Activated T-cell treated with anti-CD3 and anti-CD28 coated beads, Interleukin-2, amount 50 U/mL, for 48 hours (primary cell): ENCODE results near the gene CFAP65.

Experiments
- DNase-seq, 2 experiments: peaks; one replicate each; pipeline ENCODE4 v3.0.0-alpha.2; 2020

Gene CFAP65

DNA sequence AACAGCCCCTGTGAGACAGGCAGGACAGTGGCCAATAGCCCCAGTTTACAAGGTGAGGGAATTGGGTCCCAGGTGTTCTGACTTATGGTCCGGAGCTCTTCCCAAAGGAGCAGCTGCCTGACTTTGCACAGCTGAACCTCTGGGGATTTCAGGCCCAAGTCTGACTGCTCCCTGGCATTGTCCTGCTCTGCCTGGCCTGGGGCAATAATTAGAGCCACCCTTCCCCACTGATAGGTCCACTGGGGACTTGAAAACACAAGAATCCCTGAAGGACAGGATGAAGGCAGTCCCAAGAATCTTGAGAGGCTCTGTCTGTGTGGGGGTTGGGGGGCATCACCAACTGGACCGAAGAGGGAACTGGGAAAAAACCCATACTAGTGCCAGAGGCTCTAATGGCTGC is 52.7 kb downstream of the CFAP65 start:
- DNase-seq: no peak

DNA sequence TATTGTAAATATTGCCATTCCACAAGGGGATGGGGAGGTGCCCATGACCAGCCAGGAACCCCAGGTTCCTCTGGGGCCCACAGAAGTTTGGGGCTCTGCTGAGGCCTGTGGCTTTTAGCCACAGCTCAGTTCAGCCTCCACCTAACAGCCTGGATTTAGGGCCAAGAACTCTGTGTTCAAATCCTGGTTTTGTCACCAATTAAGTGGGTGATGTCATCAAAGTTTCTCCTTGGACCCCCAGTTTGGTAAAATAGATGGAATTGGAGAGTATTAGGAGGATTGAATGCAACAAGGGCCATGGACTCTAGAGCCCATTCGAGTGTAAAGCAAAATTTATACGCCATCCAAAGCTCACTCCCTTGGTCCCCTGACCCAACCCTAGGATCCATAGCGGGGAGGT is 53.2 kb downstream of the CFAP65 start:
- DNase-seq: no peak

DNA sequence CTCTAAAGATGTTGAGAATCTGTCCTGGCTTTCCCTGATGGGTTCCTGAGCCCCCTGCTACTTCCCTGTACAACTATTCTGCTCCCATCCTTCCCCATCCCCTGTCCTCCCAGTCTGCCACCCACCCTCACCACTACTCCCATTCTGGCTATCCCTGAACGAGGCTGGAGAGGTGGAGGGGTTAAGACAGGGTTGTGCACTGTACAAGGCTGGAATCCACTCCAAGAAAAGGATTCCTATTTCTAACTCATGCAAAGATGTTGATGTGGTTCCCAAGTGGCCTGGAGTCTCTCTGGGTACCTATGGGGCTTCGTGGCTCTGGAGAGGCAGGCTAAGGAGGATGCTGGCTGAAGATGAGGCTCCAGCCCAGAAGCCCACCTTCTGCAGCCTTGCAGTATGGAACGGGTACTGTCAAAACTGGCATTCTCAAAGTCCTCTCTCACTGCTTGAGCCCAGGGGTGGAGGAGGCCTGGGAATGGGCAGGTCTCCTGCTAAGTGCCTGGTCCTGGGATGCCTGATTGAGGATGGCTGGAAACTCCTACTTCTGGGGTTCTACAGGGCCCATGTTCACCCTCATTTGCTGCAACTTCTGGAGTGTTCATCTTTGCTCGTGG is 55.1 kb downstream of the CFAP65 start:
- DNase-seq: no peak

DNA sequence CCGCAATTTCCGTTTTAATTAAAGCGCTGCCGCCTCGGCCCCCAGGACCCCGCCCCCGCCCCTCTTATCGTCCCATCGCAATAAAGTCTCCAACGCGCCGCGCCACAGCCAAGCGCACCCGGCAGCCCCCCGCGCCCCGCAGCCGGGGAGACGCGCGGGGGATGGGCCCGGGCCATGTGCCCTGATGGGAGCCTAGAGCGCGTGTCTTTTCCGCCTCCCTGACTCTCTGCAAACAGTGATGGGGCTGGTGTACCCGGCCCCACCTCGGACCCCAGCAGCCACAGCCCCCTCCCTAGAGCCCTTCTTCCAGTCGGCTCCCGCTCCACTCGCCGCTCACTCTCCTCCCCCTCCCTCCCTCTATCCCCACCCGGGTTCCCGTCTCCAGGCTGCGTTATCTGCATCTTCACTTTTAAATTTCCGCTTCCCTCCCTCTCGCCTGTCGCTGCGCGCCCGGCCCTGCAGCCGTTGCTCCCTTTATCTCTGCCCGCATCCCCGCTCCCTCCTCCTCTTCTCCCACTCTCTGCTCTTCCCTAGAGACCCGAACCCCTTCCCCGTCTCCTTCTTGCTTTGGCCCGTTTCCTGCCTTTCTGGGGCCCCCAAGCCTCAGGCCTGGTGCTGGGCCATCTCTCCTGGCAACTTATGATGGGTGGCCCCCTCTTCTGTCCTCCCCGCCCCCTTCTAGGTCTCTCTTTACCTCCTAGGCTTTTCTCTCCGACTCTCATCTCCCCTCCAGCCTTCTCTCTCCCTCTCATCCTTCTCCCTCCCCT is 55.8 kb downstream of the CFAP65 start:
- no peak for DNase-seq

DNA sequence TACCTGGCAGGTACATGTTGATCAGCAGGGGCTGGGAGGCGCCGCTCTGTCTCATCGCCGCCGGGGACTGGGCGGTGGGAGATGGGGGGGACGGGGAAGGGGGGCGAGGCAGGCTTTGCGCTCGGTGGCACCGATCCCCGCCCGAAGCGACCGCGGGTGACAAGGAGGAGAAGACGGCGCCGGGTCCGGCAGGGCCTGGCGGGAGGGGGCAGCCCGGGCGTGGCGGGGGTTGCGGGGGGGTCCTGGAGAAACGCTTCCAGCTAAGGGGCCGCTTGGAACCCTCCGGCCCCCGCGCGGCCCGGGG is 56.3 kb downstream of the CFAP65 start, which contains the start of gene FEV:
TSS of gene FEV (minus strand) at position 164 of the 304 bp plus-strand sequence. CDS start at position 55, 109 bp downstream.
- DNase-seq: no peak

DNA sequence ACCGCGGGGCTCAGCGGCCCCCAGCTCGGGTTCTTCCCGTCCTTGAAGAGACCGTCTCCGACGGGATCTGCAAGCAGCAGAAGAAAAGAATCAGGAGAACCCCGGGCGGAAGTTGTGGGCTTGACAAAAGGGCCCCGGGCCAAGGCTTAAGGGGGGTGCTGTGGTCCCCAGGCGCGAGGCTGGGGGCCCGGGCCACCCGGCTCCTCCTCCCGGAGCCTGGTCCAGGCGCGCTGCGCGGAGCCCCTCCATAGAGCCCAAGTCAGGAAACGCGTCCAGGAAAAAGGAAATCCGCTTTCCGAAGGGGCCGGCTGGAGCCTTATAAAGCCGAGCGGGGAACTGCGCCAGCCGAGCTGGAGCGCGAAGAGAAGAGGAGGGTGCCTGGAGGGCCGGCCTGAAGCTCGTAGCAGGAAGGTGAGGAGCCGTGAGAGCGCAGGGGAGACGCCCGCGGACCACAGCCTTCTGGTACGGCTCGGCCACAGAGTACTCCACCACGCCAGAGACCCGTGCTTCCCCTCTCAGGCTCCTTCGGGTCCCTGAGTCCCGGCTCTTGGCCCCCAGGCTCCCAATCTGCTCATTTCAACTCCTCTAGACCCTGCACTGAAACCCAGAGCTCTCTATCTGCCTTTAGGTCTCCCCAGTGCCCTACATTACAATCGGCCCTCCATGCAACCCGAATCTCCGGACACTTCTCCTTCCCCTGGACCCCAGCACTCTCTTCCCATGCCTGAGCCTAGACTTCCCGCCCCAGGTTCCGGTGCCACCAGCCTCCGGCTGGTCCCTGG is 56.9 kb downstream of the CFAP65 start:
- peak in 1 of 2 experiments; percentile 35 for DNase-seq

DNA sequence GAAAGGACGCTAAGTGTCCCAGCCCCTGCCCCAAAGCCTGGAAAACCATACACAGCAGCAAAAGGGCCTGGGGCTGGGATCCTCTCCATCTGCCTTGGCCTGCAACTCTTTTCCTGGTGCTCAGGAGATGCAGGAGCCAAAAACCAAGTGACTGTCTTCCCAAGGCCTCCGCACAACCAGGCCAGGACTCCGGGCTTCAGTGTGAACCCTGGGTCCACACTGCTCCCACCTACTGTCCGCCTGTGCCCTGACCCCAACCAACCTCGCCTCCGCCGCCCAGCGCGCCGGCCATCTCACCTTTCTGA is 57.4 kb downstream of the CFAP65 start:
- DNase-seq: no peak

DNA sequence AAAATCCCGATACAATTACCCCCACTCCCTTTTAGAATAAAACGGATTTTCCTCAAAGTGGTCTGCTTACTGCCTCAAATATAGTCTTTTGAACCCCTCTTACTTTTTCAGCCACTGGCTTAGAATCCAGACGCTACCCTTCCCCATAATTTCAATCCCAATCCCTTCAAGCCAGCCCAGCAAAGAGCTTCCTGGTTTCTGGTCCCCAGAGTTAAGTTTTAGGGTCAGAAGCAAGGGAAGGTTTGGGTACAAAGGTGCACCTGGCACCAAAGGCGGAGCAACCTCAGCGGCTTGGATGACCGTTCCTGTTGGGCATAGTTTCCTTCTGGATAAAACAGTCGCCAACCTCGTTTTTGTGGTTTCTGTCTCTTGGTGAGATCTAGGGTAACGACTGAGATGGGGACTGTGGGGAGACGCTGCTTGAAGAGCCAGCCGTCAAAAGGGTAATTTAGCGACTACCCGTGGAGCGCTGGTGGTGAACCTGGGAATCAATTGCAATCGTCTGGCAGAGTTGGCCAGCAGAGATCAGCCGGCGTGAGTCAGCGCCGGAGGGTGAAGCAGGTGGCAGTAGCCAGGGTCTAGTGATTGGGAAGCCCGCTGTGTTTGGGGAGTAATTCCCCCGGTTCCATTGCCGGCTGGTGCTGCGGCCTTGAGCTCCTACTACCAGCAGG is 57.9 kb downstream of the CFAP65 start:
- DNase-seq: peak in 1 of 2 experiments; percentile 33

DNA sequence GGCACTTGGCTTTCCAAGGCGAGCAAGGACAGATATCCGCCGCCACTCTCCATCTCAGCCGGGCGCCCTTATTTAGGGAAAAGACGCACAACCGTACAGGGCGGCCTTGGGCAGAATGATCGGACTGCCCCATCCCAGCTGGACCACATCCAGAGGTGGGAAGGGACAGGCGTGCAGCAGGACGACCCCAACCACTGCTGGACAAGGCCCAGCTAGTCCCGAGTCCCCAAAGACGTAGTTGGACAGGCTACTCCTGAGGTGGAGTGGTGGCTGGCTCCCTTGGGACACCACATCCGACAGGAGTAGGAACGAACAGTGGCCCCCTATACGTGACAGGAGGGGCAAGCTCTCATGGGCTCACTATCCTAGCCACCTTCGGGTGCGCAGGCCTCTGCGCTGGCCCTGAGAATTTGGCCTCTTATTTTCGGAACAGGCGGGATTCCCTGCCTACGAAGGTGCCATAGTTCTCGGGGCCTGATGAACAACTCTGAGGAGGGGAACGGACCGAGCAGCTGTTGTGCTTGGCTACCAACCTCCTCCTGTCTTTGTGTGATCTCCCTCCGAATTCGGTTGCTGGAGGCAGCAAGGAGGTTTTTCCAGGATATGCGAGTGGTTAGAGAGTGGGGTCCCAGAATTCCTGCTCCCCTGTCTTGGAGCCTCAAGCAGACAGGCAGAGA is 58.6 kb downstream of the CFAP65 start:
- DNase-seq: peak in 1 of 2 experiments; percentile 34

DNA sequence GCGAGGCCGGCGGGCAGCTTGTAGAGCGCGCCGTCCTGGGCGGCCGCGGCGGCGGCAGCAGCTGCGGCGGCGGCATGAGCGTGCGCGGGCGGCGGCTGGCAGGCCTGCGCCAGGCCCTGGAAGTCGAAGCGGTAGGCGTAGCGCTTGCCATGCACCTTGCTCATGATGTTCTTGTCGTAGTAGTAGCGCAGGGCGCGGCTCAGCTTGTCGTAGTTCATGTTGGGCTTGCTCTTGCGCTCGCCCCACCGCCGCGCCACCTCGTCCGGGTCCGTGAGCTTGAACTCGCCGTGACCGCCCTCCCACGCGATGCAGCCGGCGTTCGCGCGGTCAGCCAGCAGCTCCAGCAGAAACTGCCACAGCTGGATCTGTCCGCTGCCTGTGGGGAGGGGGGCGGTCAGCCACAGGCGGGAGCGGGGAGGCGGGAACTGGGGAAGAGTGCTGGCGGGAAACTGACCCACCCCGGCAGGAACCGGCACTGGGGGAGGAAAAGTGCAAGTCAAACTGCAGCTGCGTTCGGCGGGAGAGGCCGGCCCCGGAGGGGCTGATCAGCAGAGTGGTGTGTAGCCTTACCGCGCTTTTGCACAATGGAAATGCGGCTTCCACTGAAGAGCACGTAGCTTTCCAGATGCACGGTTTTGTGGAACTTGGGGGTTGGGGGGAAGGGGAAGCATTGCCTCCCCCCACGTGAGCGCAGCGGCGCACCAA is 59.3 kb downstream of the CFAP65 start:
- DNase-seq: peak in 1 of 2 experiments; percentile 59

DNA sequence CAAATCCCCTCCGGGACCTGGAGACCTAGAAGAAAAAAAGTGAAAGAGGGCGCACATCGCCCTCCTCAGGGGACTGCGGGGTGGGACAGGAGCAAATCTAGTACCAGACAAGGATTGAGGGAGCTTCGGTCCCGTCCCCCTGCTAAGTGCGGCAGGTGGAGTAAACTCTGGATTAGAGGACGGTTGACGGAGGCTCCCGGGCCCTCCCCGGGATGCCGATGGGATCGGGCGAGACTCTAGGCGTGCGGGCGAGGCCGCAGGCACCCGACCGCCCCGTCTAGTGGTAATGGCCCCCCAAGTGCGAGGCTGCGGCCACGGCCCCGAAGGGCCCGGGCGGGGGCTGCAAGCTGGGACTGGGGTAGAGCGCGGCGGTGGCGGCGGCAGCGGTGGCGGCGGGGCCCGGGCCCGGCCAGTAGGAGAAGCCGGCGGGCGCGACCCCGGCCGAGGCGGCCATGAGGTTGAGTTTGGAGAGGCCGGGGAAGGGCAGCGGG is 59.9 kb downstream of the CFAP65 start:
- no peak for DNase-seq

DNA sequence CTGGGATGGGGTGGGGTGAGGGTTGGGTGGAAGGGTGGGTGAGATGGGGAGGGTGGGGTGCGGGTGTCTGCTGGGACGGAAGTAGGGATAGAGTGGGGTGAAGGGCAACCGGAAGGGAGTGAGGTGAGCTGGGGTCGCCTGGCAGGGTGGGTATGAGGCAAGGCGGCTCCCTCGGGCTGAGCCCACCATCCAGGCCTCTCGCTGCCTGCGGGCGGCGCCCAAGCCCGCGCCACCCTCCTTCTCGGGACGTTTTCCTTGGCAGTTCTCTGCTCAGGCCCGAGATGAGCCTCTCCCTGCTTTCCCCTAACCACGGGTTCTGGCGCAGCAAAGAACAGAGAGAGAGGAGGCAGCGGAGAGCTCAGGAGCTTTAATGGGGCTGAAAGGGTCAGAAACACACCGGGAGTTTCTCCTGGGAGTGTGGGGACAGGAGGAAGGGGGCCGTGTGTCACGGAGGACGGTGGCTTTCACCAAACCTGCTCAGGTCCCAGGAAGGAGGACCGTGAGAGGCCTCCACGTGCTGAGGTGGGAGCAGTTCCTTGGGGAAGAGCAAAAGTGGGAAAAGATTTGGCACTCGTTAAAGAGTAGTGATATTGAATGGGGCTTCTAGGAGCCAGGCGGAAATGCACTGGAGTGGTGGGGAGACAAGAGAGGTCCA is 60.5 kb downstream of the CFAP65 start:
- DNase-seq: peak in 1 of 2 experiments; percentile 48

DNA sequence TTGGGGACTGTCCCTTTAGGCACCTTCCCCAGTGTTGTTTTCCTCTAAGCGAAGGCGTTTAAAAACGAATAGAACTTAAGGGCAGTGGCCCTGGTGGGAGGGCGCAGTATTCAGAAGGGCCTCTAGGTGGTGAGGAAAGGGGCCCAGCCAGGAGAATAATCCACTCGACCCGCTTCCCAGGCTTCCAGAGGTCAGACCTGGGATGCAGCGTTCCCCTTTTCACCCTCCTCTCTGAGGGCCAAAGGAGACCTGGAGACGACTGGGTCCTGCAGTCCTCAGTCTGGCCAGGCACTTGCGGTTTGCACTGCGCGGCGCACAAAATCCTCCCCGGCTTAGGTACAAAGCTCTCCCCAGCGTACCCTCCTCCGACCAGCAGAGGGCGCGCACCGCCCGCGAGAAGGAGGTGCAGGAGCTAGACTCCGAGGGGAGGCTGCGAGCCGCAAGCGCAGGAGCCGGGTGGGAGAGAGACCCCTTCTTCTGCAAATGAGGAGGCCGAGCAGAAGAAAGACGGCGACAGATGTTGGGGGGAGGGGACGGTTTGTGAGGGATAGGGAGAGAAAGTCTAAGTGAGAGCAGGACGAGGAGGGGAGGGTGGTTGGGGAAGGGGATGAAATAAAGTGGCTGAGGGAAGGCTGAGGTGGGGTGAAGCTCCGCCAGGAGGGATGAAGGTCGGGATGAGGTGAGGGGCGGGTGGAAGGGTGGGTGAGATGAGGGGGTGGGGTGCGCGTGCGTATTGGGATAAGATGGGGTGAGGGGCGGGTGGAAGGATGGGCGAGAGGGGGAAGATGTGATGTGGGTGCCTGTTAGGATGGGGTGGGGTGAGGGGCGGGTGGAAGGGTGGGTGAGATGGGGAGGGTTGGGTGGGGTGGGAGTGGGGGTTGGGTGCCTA is 61.2 kb downstream of the CFAP65 start:
- DNase-seq: peak; percentile 92 to 94

DNA sequence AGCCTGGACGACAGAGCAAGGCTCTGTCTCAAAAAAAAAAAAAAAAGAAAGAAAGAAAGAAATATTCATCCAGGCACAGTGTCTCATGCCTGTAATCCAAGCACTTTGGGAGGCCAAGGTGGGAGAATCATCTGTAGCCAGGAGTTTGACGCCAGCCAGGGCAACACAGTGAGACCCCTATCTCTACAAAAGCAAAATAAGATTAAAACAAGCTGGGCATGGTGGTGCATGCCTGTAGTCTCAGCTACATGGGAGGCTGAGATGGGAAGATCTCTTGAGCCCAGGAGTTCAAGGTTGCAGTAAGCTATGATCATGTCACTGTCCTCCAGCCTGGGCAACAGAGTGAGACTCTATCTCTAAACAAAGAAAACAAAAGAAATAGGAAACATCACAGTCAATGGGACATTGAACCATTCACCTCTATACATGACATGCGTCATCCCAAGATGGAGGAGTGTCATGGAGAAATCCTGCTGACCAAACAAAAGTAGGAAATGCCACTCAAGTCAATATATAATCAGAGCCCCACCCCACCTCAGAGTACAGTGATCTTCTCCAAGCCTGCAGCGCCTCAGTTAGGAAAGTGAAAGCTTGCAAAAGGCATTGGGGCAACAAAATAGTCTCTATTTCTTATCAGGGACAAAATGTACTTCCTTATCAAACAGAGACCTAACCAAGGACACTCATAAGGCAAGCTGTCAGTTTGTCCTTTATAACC is 66.1 kb downstream of the CFAP65 start:
- DNase-seq: no peak

DNA sequence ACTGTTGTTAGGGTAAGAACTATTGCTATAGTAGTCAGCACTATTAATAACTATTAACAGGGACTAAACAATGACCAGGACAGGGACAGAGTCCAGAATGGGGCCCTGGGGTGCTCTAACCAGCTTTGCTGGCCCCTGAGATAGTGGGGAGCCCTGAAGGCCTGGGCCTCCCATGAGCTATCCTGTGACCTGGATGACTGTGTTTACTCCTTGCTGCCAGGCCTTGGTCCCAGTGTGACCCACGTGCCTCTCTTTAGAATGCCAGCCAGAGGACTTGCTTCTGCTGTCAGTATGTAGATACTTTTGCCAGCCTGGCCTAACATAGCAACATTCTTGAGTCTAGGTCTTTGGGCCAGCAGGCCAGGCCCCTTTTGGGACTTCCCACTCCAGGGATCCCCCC is 70.4 kb downstream of the CFAP65 start:
- DNase-seq: no peak

DNA sequence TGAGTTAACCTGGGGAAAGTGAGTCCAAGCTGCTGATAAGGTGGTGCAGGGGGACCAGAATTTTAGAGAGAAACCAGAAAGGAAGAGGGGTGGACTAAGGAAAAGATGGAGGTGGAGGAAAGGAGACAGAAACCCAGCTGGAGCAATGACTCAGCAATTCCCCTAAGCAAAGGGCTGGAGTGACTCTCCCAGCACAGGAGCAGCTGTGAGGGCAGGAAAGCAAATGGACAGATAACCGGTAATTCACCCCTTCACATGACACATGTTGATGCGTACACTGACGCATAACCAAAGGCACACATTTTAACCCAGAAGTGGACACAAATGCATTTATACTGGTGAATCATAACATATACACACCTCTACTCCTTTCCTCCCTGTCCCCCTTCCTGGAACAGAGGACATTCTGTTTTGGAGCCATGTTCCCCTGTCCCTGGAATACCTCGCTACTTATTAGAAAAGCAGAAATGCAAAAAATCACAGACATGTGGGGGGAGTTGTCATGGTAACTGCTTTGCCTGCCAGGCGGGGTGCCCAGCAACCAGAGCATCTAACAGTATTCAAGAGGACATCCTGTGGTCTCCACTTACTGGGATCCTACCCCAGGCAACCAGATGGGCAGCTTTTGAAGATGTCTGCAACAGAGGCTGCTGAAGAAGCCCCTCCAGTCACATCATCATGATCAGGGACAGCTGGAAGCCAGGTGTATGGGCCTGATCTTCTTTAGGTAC is 77.1 kb downstream of the CFAP65 start:
- DNase-seq: no peak

DNA sequence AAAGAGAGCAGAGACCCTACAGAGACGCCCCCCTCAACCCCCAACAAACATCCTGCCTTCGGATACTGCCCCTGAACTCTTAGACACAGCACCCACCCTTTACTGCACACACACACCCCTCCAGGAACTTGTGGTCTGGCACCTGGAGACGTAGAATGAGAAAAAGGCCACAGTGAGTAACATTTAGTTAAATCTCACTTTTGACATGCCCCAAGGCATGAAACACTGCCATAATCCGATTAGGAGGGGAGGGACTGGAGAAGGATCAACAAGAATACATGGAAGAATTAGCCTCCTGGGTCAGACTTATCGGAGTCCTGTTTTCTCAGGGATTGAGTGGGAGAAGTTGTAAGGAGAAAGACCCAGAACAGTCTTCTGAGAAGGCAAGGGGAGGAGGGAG is 77.7 kb downstream of the CFAP65 start:
- no peak for DNase-seq

DNA sequence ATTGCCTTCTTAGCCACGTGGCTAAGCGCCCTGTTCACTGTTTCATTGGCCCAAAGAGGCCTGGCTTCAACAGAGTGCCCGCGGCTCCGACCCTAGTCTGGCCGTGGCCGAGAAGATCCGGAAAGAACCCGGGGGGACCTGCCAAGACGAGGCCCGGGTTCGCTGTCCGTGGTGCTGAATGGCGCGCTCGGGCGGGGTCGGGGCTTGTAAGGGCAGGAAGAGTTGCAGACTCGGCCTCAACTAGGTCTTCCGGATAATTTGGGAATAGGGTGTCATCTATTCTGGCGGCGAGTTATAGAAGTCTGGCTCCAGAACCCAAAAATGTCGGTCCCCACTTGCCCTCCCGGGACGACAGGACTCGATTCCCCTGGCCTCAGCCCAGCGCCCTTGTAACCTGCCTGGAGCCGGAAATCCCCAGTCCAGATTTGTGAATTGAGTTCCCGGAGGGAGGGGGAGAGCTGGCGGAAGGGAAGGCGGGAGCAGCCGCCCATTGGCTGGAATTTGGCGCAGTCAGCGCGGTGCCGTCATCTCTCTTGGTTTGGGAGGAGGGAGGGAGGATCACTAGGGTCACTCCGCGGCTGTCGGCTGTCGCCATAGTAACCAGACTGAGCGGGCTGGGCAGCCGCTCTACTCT is 78.3 kb downstream of the CFAP65 start:
- DNase-seq: peak; percentile 71
